SIG-M5 (cell line): ENCODE data around the gene LSM4.
"Not testable (repeated sequence)": the region's sequence is repeated elsewhere in the genome, so short reads cannot be mapped to it uniquely, and the experiment has no call there.

Experiments
- DNase-seq: peaks from one replicate; lab custom pipeline; 2025; lab: John Stamatoyannopoulos, UW

Gene LSM4

DNA sequence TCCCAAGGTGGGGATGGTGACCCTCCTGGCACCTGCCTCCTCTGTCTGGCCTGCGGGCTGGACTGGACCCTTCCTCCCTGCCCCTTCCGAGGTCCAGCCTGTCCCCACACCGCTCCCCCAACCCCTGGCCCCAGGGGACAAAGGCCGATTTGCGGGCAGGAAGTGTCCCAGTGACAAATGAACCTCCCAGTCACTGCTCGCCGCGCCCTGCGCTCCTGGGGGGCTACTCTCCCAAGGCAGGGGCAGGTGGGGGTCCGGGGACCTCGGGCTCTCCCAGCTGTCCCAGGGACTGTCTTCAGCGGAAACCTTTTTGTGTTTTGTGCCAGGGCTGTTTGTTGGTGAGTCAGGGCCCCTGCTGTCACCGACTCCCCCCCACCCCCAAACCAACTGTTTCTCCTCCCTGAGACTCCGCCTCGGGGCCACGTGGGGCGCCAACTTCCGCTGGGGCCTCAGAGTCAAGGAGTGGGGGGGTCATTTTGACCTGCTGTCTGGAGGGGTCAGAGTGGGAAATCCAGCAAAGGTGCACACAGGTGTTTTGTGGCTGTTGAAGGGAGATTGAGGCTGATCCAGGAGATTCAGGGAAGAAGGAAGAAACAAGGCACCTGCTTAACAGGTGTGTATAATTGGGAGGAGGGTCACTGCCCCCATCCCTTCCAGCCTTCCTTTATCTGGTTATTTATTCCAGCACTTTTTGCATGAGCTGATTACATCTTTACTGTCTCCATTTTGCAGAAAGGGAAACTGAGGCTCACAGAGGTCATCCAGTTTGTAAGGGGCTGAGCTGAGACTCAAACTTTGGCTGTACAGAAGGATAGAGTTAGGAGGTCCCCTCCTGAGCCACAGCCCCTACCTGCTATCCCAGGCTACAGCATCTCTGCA is 18.4 kb upstream of the LSM4 start:
- DNase-seq, result no peak

DNA sequence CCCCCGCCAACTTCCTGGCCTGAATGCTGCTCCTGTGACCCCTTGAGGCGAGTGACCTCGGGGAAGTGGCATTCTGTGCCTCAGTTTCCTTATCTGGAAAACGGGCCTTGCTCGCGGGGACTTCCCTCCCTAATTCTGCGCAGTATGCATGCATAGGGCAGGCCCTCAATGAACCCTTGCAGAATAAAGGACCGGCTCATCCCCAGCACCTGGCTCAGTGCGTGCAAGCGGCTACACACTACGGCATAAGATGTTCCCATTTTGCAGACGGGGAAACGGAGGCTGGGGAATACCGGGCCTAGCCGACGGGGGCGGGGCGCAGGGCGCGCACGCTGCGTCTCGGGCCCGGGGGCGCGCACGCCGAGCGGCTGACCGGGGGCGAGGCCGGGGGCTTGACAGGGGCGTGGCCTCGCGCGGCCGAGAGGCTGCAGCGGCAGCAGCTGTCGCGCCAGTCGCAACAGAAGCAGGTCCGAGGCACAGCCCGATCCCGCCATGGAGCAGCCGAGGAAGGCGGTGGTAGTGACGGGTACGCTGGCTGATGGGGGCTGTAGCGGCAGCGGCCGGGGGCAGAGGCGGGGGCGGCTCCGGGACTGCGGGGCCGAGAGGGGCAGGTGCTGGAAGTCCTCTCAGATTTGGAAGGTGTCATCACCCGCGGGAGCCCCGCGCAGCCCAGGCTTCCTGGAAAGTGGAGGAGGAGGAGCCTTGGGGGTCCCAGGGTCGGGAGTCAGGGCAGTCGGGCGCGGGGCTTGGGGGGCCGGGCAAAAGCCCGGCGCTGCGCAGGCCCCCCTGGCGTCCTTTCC is 17.5 kb upstream of the LSM4 start, which contains the start of gene PGPEP1:
Gene PGPEP1 (plus strand): TSS at position 409 of the 800 bp plus-strand sequence. CDS start 84 bp downstream, at position 493.
- no peak for DNase-seq

DNA sequence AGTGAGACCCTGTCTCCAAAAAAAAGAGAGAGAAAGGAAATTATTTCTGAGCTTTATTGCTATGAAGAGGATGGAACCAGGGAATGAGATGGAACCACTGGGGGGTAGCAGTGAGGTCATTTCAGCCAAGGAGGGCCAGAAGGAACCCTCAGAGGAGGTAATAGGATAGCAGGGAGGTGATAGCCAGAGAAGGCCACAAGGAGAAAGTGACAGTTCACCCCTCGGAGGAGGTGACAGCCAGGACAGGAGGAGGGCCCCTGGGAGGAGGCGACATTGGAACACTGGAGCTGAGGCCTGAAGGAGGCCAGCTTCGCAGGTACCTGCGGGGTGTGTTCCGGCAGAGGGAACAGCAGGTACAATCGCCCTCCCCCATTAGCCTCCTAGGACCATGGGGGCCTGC is 16.8 kb upstream of the LSM4 start:
- no peak for DNase-seq

DNA sequence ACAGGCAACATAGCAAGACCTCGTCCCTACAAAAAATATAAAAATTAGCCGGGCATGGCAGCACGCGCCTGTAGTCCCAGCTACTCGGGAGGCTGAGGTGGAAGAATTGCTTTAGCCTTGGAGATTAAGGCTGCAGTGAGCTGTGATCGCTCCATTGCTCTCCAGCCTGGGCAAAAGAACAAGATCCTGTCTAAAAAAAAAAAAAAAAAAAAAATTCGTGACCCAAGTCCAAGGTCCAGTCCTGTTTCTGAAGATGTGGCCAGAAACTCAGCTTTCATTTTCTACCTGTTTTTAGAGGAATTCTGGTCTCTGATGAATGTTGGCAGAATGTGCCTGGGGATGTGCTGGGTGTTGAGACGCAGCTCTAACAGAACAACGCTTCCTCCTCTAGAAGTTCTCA is 15.7 kb upstream of the LSM4 start:
- no peak for DNase-seq

DNA sequence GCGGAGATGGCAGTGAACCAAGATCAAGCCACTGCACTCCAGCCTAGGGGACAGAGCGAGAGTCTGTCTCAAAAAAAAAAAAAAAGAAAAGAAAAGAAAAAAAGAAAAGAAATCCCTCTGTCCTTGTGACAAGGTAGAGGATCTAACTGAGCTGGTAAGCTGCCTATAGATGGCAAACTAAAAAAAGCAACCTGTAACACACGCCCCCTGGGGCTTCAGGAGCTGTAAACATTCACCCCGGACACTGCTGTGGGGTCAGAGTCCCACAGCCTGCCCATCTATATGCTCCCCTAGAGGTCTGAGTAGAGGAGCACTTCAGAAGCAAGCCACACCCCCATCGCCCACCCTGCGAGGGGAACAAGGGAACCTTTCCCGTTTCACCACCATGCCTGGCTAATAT is 13.2 kb upstream of the LSM4 start:
- no peak for DNase-seq

- DNase-seq, result no peak
Observed at GRCh38 chr19:18333680-18334079, 10.8 kb upstream of the LSM4 start.

DNA sequence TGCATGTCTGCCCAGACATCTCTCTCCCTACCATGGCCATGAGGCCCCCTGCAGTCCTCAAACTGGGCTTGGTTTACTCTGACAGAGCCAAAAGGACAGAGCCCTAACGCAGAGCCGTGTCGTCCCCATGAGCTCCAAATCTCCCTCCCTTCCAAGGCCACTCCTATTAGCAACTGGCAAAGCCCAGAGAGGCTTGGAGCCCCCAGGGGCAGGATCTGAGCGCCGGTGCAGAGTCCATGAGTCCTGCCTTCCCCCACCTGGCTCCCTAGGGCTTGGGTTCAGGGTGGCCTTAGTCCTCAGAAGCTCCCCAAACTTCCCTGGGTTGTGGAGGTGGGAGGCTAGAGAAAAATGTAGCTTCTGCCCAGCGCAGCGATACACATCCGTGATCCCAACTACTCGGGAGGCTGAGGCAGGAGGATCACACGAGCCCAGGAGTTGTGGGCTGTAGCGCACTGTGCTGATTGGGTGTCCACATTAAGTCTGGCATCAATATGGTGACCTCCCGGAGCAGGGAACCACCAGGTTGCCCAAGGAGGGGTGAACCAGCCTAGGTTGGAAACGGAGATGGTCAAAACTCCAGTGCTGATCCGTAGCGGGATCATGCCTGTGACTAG is 10.1 kb upstream of the LSM4 start:
- no peak for DNase-seq

- no peak for DNase-seq
Observed at GRCh38 chr19:18330868-18331267, 8.0 kb upstream of the LSM4 start.

- DNase-seq, result no peak
Observed at GRCh38 chr19:18329035-18329376, 6.1 kb upstream of the LSM4 start.

DNA sequence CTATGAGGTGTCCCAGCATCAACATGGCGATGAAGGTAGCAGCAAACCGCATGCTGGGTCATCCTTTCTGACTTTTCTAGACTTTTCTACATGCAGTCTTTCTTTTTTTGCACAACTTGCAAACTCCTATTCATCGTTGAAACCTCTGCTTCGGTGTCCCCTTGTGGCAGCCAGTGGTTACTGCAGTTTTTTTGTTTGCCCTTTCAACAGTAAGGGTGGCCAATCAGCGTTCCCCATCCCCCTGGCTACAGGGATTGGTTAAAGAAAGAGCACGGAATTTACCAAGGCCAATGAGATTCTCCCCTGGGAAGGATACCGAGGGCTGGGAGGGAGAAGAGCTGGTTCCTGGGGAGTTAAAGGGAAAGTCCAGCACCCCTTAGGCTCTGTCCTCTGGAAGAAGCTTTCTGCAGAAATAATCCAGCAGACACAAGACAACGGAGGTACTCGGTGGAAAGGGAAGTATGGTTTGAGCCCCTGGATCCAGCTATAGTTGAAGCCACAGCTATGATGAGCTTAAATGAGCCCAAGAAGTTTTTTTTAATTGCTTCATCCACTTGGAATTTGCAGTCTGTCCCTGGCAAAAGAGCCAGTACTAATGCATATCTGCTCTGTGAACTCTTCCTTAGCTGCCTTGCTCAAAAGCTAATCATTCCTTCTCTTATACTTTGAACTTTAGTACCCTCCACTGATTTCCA is 5.6 kb upstream of the LSM4 start:
- DNase-seq, result peak; percentile 74

GRCh38 chr19:18326772-18327171 is 3.9 kb upstream of the LSM4 start:
- DNase-seq, result no peak

GRCh38 chr19:18324373-18324731 is 1.5 kb upstream of the LSM4 start:
- DNase-seq, result not testable (repeated sequence)

DNA sequence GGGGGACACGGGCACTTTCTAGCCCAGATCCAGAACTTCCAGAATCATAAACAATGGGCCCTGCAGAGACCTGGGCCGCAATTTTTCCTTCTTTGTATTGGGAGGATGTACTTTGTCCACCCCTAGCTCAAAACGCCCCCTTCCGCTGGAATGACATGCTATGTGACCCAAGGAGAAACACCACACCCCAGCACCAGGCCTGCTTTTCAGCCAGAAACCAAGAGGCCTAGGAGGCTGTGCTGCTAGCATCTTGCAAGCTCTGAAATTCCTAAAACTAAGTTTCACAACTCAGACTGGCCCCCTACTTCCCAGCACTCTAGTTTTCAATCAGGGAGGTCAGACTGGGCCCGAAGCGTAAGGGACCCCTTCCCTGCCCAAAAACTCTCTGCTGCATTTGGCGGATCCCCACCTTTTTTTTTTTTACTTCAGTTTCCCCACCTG is 538 bp downstream of the LSM4 start:
- no peak for DNase-seq

GRCh38 chr19:18321734-18322102 is 1.2 kb downstream of the LSM4 start:
- DNase-seq, result no peak

- DNase-seq, result no peak
Observed at GRCh38 chr19:18320865-18321733, 1.8 kb downstream of the LSM4 start.

DNA sequence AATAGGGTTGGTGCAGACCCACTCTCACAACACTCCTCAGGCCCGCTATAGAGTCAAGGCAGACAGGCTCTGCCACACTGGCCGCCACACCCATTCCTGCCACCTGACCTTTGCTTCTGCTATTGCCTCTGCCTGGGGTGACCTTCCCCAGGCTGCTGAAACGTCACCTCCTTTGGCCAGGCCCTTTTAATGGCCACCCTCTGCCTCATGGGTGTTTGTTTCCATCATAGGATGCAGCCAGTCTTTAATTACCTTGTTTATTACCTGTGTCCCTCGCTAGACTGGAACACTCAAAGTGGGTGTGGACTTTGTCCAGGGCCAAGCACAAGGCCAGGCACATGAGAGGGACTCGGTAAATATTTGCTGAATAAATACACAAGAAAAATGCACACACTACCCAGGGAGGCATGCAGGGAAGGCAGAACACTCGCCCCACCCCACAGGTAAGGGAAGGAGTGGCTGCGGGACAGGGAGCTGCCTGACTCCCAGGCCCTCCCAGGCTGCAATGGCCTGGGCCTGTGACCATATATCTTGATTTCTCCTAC is 3.2 kb downstream of the LSM4 start:
- DNase-seq, result no peak

GRCh38 chr19:18317961-18318800 is 4.7 kb downstream of the LSM4 start:
- DNase-seq, result no peak

DNA sequence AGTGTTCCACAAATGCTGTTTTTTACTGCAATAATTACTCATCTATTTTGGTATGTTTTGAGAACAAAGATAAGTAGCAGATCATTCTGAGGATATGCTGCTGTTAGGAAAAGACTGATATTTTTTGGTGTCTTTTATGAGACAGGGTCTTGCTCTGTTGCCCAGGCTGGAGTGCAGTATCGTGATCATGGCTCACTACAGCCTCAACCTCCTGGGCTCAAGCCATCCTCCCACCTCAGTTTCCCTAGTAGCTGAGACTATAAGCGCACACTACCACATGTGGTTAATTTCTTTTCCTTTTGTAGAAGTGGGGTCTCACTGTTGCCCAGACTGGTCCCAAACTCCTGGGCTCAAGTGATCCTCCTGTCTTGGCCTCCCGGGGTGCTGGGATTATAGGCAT is 9.5 kb downstream of the LSM4 start:
- DNase-seq, result no peak

GRCh38 chr19:18312092-18312534 is 10.8 kb downstream of the LSM4 start:
- DNase-seq, result no peak

DNA sequence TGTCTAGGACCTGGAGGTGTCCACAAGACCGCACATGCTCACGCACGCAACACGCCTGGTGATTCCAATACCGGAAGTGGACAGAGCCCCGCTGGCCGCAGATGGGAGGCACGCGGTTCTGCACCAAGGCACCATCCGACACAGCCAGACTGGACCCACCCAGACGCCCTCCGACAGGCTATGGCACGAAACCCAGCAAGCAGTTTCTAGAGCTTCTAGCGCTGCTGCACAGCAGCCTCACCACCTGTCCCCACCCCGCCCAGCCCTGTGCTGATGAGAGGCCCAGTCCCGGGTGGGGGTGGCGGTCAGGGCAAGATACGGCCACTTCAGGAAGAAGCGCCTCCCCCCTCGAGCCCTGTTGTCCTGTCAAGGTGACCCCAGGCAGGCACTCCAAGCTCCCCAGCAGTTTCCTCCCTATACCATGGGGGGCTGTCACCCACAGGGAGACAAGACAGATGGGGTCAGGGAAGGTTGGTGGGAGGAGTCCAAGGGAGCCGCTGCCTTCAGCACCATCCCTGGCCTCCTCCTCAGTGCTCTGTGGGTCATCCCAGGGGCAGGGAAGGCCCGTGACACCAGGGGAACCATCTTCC is 11.3 kb downstream of the LSM4 start:
- DNase-seq, result no peak
